Smooth muscle cell (in vitro differentiated cells): ENCODE data around the gene TNXB. TPM values are rescaled to one million over a fixed set of nuclear protein-coding genes. Genes with fewer than 3 reads are reported as not detected.

Source experiments
- DNase-seq: peaks from one replicate; lab custom pipeline; 2025; ENCODE audit not compliant: unreplicated experiment; lab: John Stamatoyannopoulos, UW
- H2AFZ ChIP-seq: fragments of 200-600 bp; sonication (generic); 2 replicates; pipeline ENCODE4 v1.6.0; 2016; ENCODE audit warnings: antibody characterized with exemption, low read depth, mild to moderate bottlenecking
- H3F3A ChIP-seq: fragments of 200-600 bp; sonication (generic); 2 replicates; pipeline ENCODE4 v1.6.0; 2017; ENCODE audit warnings: antibody characterized with exemption, low read depth
- H3K27ac ChIP-seq: fragments of 200-600 bp; sonication (generic); 2 replicates; pipeline ENCODE4 v1.5.1; 2016; ENCODE audit warnings: low read depth, mild to moderate bottlenecking
- H3K27me3 ChIP-seq: fragments of 200-600 bp; sonication (generic); 2 replicates; pipeline ENCODE4 v1.6.1; 2016; ENCODE audit warnings: low read depth, mild to moderate bottlenecking
- H3K36me3 ChIP-seq: fragments of 200-600 bp; sonication (generic); 2 replicates; pipeline ENCODE4 v1.5.1; 2016; ENCODE audit warnings: low read depth
- H3K4me1 ChIP-seq: fragments of 200-600 bp; sonication (generic); 2 replicates; pipeline ENCODE4 v1.5.1; 2016; ENCODE audit warnings: low read depth
- H3K4me2 ChIP-seq: fragments of 200-600 bp; sonication (generic); 2 replicates; pipeline ENCODE4 v1.6.0; 2016; ENCODE audit warnings: mild to moderate bottlenecking
- H3K4me3 ChIP-seq: fragments of 200-600 bp; sonication (generic); 2 replicates; pipeline ENCODE4 v1.5.1; 2016; ENCODE audit warnings: mild to moderate bottlenecking
- H3K79me2 ChIP-seq: fragments of 200-600 bp; sonication (generic); 2 replicates; pipeline ENCODE4 v1.6.0; 2016; ENCODE audit warnings: low read depth, mild to moderate bottlenecking
- H3K9ac ChIP-seq: fragments of 200-600 bp; sonication (generic); 2 replicates; pipeline ENCODE4 v1.6.0; 2016; ENCODE audit warnings: low read depth
- H3K9me3 ChIP-seq: fragments of 200-600 bp; sonication (generic); replicated peaks from 2 replicates; pipeline ENCODE4 v1.5.1; 2016; ENCODE audit warnings: low read depth
- H4K20me1 ChIP-seq: fragments of 200-600 bp; sonication (generic); 2 replicates; pipeline ENCODE4 v1.6.0; 2016; ENCODE audit warnings: low read depth
- WGBS: methylation state at CpG from one replicate; pipeline ENCODE4 v1.1.7; 2016; ENCODE audit warnings: low lambda C conversion rate; 5-methylcytosine and 5-hydroxymethylcytosine counted together
- polyA plus RNA-seq: library from polyadenylated mRNA; unstranded; fragments of >200 nt; fragmentation: Nextera tagmentation; extraction: Ambion mirVana; gene quantifications from 2 replicates; pipeline ENCODE4 v1.2.1, GENCODE V29; 2016
- total RNA-seq: library from RNA; depleted of rRNA; stranded (reverse); fragments of >200 nt; gene quantifications from 2 replicates; pipeline ENCODE4 v1.2.3, GENCODE V29; 2014
- TF ChIP-seq, protein P1 (sequence below): fragments of 200-600 bp; sonication (generic); IDR thresholded peaks from 2 replicates; pipeline ENCODE4 v1.5.1; 2017; ENCODE audit warnings: borderline replicate concordance, mild to moderate bottlenecking, antibody characterized with exemption; ENCODE audit not compliant: insufficient read depth, poor library complexity, severe bottlenecking

The TNXB gene
- total and polyA plus RNA-seq, 2 experiments from 2014 or later: 1.1 TPM

- peak overlapping the region; percentile 76 for H3K27ac ChIP-seq
- DNase-seq: no peak
- no peak overlapping the region for H3K4me3 ChIP-seq
- no peak overlapping the region for H2AFZ ChIP-seq
- H3K36me3 ChIP-seq: no peaks in the 10 kb centered on the region
- H3K27me3 ChIP-seq: peaks cover 7% of the 10 kb centered on the region
- H3K9me3 ChIP-seq: no peaks in the 10 kb centered on the region
- H3K79me2 ChIP-seq: no peaks in the 10 kb centered on the region
- TF ChIP-seq, protein P1, sequence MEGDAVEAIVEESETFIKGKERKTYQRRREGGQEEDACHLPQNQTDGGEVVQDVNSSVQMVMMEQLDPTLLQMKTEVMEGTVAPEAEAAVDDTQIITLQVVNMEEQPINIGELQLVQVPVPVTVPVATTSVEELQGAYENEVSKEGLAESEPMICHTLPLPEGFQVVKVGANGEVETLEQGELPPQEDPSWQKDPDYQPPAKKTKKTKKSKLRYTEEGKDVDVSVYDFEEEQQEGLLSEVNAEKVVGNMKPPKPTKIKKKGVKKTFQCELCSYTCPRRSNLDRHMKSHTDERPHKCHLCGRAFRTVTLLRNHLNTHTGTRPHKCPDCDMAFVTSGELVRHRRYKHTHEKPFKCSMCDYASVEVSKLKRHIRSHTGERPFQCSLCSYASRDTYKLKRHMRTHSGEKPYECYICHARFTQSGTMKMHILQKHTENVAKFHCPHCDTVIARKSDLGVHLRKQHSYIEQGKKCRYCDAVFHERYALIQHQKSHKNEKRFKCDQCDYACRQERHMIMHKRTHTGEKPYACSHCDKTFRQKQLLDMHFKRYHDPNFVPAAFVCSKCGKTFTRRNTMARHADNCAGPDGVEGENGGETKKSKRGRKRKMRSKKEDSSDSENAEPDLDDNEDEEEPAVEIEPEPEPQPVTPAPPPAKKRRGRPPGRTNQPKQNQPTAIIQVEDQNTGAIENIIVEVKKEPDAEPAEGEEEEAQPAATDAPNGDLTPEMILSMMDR: no peak
- H3F3A ChIP-seq: peaks cover 7% of the 10 kb centered on the region
- 87% methylated on average over 9 of the region's 9 CpGs for WGBS
- H4K20me1 ChIP-seq: no peaks in the 10 kb centered on the region
- no peak overlapping the region for H3K4me2 ChIP-seq
- H3K4me1 ChIP-seq: no peaks in the 10 kb centered on the region
- H3K9ac ChIP-seq: peak overlapping the region; percentile 59
These were observed 4.5 kb upstream of the TNXB start for GRCh38 chr6:32113386-32114352.

DNA sequence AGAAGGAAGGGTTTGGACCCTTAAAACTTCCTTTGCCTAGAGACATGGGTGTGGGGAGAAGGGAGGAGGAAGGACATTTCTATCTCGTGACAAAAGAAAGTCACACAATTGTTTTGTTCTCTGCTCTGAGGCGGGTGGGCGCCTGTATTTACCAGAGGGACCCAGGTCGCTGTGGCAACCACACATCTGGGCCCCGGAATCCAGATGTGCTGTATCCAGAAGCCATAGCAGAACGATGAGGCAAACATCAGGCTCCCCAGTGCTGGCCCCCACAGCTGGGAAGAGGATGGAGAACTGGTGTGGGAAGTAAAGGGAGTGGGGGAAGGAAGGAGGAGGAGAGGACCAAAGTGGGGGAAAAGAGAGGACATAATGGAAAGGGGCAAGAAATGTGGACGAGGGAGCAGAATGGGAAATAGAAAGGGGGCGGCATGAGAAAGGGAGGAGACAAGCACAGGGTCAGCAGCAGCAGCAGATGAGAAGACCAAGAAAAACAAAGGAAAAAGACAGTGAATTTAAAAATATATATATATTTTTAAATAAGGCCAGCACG is 3.4 kb upstream of the TNXB start:
- 86% methylated on average over 9 of the region's 9 CpGs for WGBS
- TF ChIP-seq, protein P1: no peak
- no peak for DNase-seq
- Histone ChIP-seq H4K20me1 (no peaks in the 10 kb centered on the region), H3F3A (peaks cover 7% of the 10 kb centered on the region), H3K4me1 (peaks cover 5% of the 10 kb centered on the region), H3K9ac (no peak overlapping the region), H3K27me3 (peaks cover 10% of the 10 kb centered on the region), H3K4me3 (no peak overlapping the region), H3K9me3 (no peaks in the 10 kb centered on the region), H3K79me2 (no peaks in the 10 kb centered on the region), H3K36me3 (no peaks in the 10 kb centered on the region), H3K27ac (no peak overlapping the region), H2AFZ (no peak overlapping the region), H3K4me2 (no peak overlapping the region)

DNA sequence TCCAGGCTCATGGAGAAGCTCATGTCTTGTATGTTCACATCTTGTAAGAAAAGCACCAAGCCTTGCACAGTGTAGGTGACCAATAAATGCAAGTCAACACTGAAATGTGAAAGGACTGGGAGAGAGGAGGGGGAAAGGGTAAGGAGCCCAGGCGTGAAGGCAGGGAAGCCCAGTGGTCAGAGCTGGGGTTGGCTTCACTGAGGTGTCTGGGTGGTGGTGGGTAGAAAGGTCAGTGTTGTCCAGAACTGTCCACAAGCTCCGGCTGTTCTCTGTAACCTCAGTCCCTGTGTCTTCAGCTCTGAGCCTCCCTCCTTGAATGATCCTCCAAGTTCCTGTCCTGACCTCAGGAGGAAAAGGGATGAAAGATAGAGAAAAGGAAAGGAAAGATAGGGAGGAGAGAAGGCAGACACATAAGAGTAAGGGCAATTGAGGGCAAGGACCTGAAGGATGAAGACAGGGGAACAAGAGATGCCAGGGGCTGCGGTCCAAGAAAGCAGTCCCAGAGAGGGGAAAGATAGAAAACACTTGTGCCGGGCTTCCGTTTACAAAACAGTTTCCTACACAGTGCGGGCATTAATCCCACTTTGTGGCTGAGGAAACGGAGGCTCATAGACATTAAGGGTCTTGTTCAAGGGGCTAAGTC is 2.4 kb upstream of the TNXB start:
- no peaks in the 10 kb centered on the region for H3K9me3 ChIP-seq
- H4K20me1 ChIP-seq: no peaks in the 10 kb centered on the region
- peaks cover 12% of the 10 kb centered on the region for H3K27me3 ChIP-seq
- no peak overlapping the region for H2AFZ ChIP-seq
- H3K9ac ChIP-seq: no peak overlapping the region
- no peaks in the 10 kb centered on the region for H3K79me2 ChIP-seq
- TF ChIP-seq, protein P1: no peak
- H3K27ac ChIP-seq: no peak overlapping the region
- peaks cover 7% of the 10 kb centered on the region for H3F3A ChIP-seq
- 80% methylated on average over 7 of the region's 7 CpGs for WGBS
- no peak for DNase-seq
- no peak overlapping the region for H3K4me3 ChIP-seq
- peaks cover 5% of the 10 kb centered on the region for H3K4me1 ChIP-seq
- H3K4me2 ChIP-seq: no peak overlapping the region
- no peaks in the 10 kb centered on the region for H3K36me3 ChIP-seq
